Ascending aorta (tissue), 2 donors: ENCODE results near the gene TMPRSS9. TPM values are rescaled to one million over a fixed set of nuclear protein-coding genes. Genes with fewer than 3 reads are reported as not detected.

Experiments
- DNase-seq, 2 donors: peaks; one replicate each; pipeline ENCODE4 v3.0.0-alpha.2; 2019; ENCODE audit warnings: low spot score in 2 of 2
- H3K27ac ChIP-seq, 2 donors: fragments of 200-600 bp; sonication (generic); one replicate each; pipeline ENCODE4 v1.5.1; 2016 to 2017; ENCODE audit warnings: mild to moderate bottlenecking in 1 of 2
- H3K27me3 ChIP-seq: fragments of 200-600 bp; sonication (generic); one replicate; pipeline ENCODE4 v1.5.1; 2017
- H3K36me3 ChIP-seq, 2 donors: fragments of 200-600 bp; sonication (generic); one replicate each; pipeline ENCODE4 v1.5.1; 2016
- H3K4me1 ChIP-seq, 2 donors: fragments of 200-600 bp; sonication (generic); one replicate each; pipeline ENCODE4 v1.5.1; 2016 to 2017; ENCODE audit warnings: mild to moderate bottlenecking in 1 of 2
- H3K4me3 ChIP-seq, 2 donors: fragments of 200-600 bp; sonication (generic); one replicate each; pipeline ENCODE4 v1.5.1; 2016 to 2017; ENCODE audit warnings: mild to moderate bottlenecking in 1 of 2
- H3K9me3 ChIP-seq, 2 donors: fragments of 200-600 bp; sonication (generic); one replicate each; pipeline ENCODE4 v1.5.1; 2016
- CTCF ChIP-seq, 3 experiments: fragments of 200-600 bp in 2 of 3; fragments of 450-650 bp in 1 of 3; sonication (generic) in 2 of 3; IDR thresholded peaks; one replicate each; pipeline ENCODE4 v1.5.1; 2016 to 2019; ENCODE audit warnings: antibody characterized with exemption in 3 of 3, mild to moderate bottlenecking in 1 of 3, moderate library complexity in 1 of 3
- intact Hi-C: fragments of 100-400 bp; cut with DNase I; formaldehyde crosslinking; loops from one replicate; pipeline ENCODE4 v1.15.1; 2023
- total RNA-seq: library from RNA; depleted of rRNA; stranded (reverse); fragments of >200 nt; gene quantifications from one replicate; pipeline ENCODE4 v1.1.0, GENCODE V29; 2016

Gene TMPRSS9
- total RNA-seq, 1 donor from 2014 or later, result not detected

DNA sequence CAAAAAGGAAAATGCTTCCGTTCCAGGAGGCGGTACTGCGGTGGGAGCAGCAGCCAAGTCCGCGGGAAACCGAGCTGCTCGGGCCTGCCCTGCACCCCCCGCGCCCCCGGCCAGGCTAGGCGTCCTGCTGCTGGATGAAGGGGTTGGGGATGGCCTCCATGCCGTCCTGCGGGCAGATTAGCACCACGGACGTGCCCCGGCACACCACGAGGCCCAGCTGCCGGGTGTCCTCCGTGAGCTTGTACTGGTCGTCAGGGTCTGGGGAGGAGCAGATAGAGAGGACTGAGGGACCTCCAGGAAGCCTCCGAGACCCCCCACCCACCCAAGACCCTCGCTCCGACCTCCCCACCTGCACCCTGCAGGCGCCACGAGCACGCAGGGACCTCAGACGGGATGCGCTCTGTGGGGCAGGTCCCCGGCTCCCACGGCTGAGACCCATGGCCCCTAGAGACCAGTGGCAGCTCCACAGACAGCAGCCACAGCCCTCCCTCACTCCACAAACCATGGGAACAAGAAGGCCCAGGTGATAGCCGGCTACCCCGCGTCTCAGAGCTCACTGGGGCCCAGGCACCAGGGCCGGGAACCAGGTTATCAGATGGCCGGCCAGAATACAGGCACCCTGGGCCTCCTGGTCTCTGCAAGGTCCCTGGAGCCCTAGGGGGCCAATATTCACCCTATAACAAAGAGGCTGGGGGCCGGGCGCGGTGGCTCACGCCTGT lies 38.3 kb upstream of the TMPRSS9 start:
- TF ChIP-seq CTCF (IDR thresholded peaks at IDR 0.05), result no peak
- H3K4me3 ChIP-seq, result no peak overlapping the region
- H3K9me3 ChIP-seq, result no peaks in the 10 kb centered on the region
- no peaks in the 10 kb centered on the region for H3K27me3 ChIP-seq
- H3K36me3 ChIP-seq, result peaks cover 13 to 26% of the 10 kb centered on the region in 2 donors
- DNase-seq, result no peak
- no peak overlapping the region for H3K27ac ChIP-seq
- intact Hi-C loops, result no loop called here
- H3K4me1 ChIP-seq, result peaks cover 0 to under 1% of the 10 kb centered on the region in 2 donors

DNA sequence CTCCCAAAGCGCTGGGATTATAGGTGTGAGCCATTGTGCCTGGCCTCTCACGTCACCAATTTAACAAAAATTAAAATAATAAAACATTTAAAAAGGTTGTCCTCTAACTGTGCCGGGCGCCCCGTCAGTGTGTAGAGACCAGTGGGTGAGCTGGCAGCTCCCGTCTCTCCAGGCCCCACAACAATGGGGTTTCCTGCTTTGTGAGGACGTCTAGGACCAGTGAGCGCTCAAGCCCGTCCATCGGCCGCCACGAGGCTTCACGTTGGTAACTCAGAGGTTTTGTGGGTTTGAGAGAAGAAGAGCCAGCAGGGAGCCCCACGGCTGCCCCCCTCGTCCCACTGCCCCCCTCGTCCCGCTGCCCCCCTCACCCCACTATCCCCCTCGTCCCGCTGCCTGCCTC lies 36.4 kb upstream of the TMPRSS9 start:
- intact Hi-C loops, result no loop called here
- H3K27ac ChIP-seq, result no peak overlapping the region
- H3K4me1 ChIP-seq, result peaks cover 0 to 12% of the 10 kb centered on the region in 2 donors
- no peaks in the 10 kb centered on the region for H3K27me3 ChIP-seq
- H3K36me3 ChIP-seq, result peaks cover 13 to 26% of the 10 kb centered on the region in 2 donors
- no peaks in the 10 kb centered on the region for H3K9me3 ChIP-seq
- no peak for TF ChIP-seq CTCF (IDR thresholded peaks at IDR 0.05)
- H3K4me3 ChIP-seq, result no peak overlapping the region
- DNase-seq, result no peak

GRCh38 chr19:2324220-2324948 lies 35.7 kb upstream of the TMPRSS9 start:
- H3K9me3 ChIP-seq, result no peaks in the 10 kb centered on the region
- H3K4me3 ChIP-seq, result no peak overlapping the region
- DNase-seq, result no peak
- no peaks in the 10 kb centered on the region for H3K27me3 ChIP-seq
- no peak overlapping the region for H3K27ac ChIP-seq
- intact Hi-C loops, result no loop called here
- H3K36me3 ChIP-seq, result peaks cover 13 to 26% of the 10 kb centered on the region in 2 donors
- TF ChIP-seq CTCF (IDR thresholded peaks at IDR 0.05), result no peak
- peaks cover under 1 to 16% of the 10 kb centered on the region in 2 donors for H3K4me1 ChIP-seq

GRCh38 chr19:2325281-2326046 lies 34.6 kb upstream of the TMPRSS9 start:
- H3K27me3 ChIP-seq, result no peaks in the 10 kb centered on the region
- intact Hi-C loops, result no loop called here
- H3K4me1 ChIP-seq, result peaks cover 2 to 27% of the 10 kb centered on the region in 2 donors

More at GRCh38 chr19:2325281-2326046, 34.6 kb upstream of the TMPRSS9 start:
- H3K9me3 ChIP-seq, result no peaks in the 10 kb centered on the region
- H3K27ac ChIP-seq, result no peak overlapping the region
- no peak for DNase-seq
- TF ChIP-seq CTCF (IDR thresholded peaks at IDR 0.05), result no peak
- H3K36me3 ChIP-seq, result peaks cover 13 to 26% of the 10 kb centered on the region in 2 donors
- H3K4me3 ChIP-seq, result no peak overlapping the region
